HCT116 (cell line): ENCODE data around the gene ADAMTS15. TPM values are rescaled to one million over a fixed set of nuclear protein-coding genes. Genes with fewer than 3 reads are reported as not detected.

Experiments
- ATAC-seq: fragments of 200-7000 bp; cut with Tn5 transposase; 2 replicates; pipeline ENCODE4 v1.9.1; 2020; ENCODE audit warnings: mild to moderate bottlenecking, moderate library complexity
- BruUV-seq: library from RNA; stranded (reverse); fragments of 400-500 nt; replicated peaks from 2 replicates; lab custom pipeline; 2021; lab: Mats Ljungman, UMichigan
- CTCF ChIA-PET: fragments of 300-600 bp; sonication (Branson Sonifier 250); formaldehyde crosslinking; loops from one replicate; lab custom pipeline; 2021; ENCODE audit warnings: antibody characterized with exemption; lab: Charles Lee
- POLR2A ChIA-PET: fragments of 300-600, 350-600 bp; sonication (Branson Sonifier 250); formaldehyde crosslinking; loops from one replicate; lab custom pipeline; 2021; ENCODE audit warnings: antibody characterized with exemption; lab: Charles Lee
- RAD21 ChIA-PET, 2 experiments: fragments of 300-600 bp; sonication (Branson Sonifier 250); formaldehyde crosslinking; loops; one replicate each; lab custom pipeline; 2023; ENCODE audit warnings: low total read pairs in 2 of 2; ENCODE audit not compliant: uncharacterized antibody in 2 of 2, unreplicated experiment in 2 of 2, low non-redundant PET in 1 of 2; lab: Charles Lee
- DNase-seq: peaks from one replicate; pipeline ENCODE4 v3.0.0-alpha.2; 2010; ENCODE audit warnings: low read depth, low spot score
- H2AFZ ChIP-seq: fragments of 200-600 bp; shearing (Covaris generic), sonication (generic); 2 replicates; pipeline ENCODE4 v1.6.1; 2017; ENCODE audit warnings: low read depth, mixed run types, mixed read lengths, antibody characterized with exemption, low read length; ENCODE audit not compliant: poor library complexity, severe bottlenecking
- H3K27ac ChIP-seq: 2 replicates; pipeline ENCODE4 v1.5.1; 2012; ENCODE audit warnings: low read depth, low read length
- H3K27me3 ChIP-seq: fragments of 200-600 bp; sonication (generic); 2 replicates; pipeline ENCODE4 v1.6.1; 2016; ENCODE audit warnings: mixed run types, low read length, mixed read lengths; ENCODE audit not compliant: insufficient read depth
- H3K36me3 ChIP-seq, 2 experiments: fragments of 200-500 bp in 1 of 2; fragments of 200-600 bp in 1 of 2; sonication (Bioruptor generic) in 1 of 2; sonication (generic) in 1 of 2; 2 replicates each; pipeline versions ENCODE4 v1.5.1 to v1.6.1; 2014 to 2016; ENCODE audit warnings: low read length in 2 of 2, inconsistent platforms in 1 of 2, mixed read lengths in 1 of 2, mixed run types in 1 of 2; ENCODE audit not compliant: insufficient read depth in 2 of 2, control insufficient read depth in 1 of 2
- H3K4me1 ChIP-seq, 2 experiments: fragments of 200-600 bp in 1 of 2; sonication (generic) in 1 of 2; 2 replicates each; pipeline versions ENCODE4 v1.5.1 to v1.6.1; 2012 to 2017; ENCODE audit warnings: low read length in 2 of 2, inconsistent platforms in 1 of 2, mild to moderate bottlenecking in 1 of 2, mixed read lengths in 1 of 2, mixed run types in 1 of 2, moderate library complexity in 1 of 2; ENCODE audit not compliant: insufficient read depth in 2 of 2, control insufficient read depth in 1 of 2
- H3K4me2 ChIP-seq: fragments of 200-600 bp; sonication (generic); 2 replicates; pipeline ENCODE4 v1.6.1; 2017; ENCODE audit warnings: mixed run types, low read length, mixed read lengths
- H3K4me3 ChIP-seq, 2 experiments: fragments of 200-600 bp in 1 of 2; sonication (generic) in 1 of 2; replicated peaks in 1 of 2; 2 replicates each; pipeline ENCODE4 v1.5.1; 2011 to 2016; ENCODE audit warnings: low read length in 2 of 2, control low read depth in 1 of 2, low read depth in 1 of 2, mild to moderate bottlenecking in 1 of 2, mixed read lengths in 1 of 2, mixed run types in 1 of 2
- H3K79me2 ChIP-seq: fragments of 200-600 bp; sonication (generic); 2 replicates; pipeline ENCODE4 v1.6.1; 2017; ENCODE audit warnings: mild to moderate bottlenecking, mixed run types, low read length, moderate library complexity, mixed read lengths; ENCODE audit not compliant: insufficient read depth
- H3K9ac ChIP-seq: fragments of 200-600 bp; sonication (generic); 2 replicates; pipeline ENCODE4 v1.6.1; 2016; ENCODE audit warnings: low read length, mixed read lengths
- H3K9me2 ChIP-seq: fragments of 200-600 bp; sonication (generic), shearing (Covaris generic); 2 replicates; pipeline ENCODE4 v1.6.1; 2017; ENCODE audit warnings: mixed run types, mild to moderate bottlenecking, moderate library complexity; ENCODE audit not compliant: insufficient read depth
- H3K9me3 ChIP-seq, 2 experiments: fragments of 200-500 bp in 1 of 2; fragments of 200-600 bp in 1 of 2; sonication (Bioruptor generic) in 1 of 2; sonication (generic) in 1 of 2; 2 replicates each; pipeline ENCODE4 v1.6.1; 2014 to 2017; ENCODE audit warnings: low read length in 2 of 2, mixed read lengths in 2 of 2, inconsistent platforms in 1 of 2, low read depth in 1 of 2, mild to moderate bottlenecking in 1 of 2, mixed run types in 1 of 2, moderate library complexity in 1 of 2; ENCODE audit not compliant: control insufficient read depth in 1 of 2, insufficient read depth in 1 of 2
- H4K20me1 ChIP-seq: fragments of 200-600 bp; sonication (generic), shearing (Covaris generic); 2 replicates; pipeline ENCODE4 v1.6.1; 2017; ENCODE audit warnings: mixed run types, mild to moderate bottlenecking, moderate library complexity; ENCODE audit not compliant: insufficient read depth
- CEBPB ChIP-seq: IDR thresholded peaks from 2 replicates; pipeline ENCODE4 v1.6.1; 2012; ENCODE audit warnings: low read depth
- CTCF ChIP-seq, 3 experiments: fragments of 200-600 bp in 1 of 3; sonication (generic) in 1 of 3; IDR thresholded peaks in 2 of 3; conservative IDR thresholded peaks in 1 of 3; 2 replicates each; pipeline ENCODE4 v1.5.1; 2012 to 2017; ENCODE audit warnings: low read depth in 2 of 3, low read length in 2 of 3, antibody characterized with exemption in 1 of 3, borderline replicate concordance in 1 of 3, control low read depth in 1 of 3, mild to moderate bottlenecking in 1 of 3, mixed read lengths in 1 of 3, mixed run types in 1 of 3, moderate library complexity in 1 of 3; ENCODE audit not compliant: insufficient read depth in 1 of 3
- ELF1 ChIP-seq: IDR thresholded peaks from 2 replicates; pipeline ENCODE4 v1.6.1; 2012; ENCODE audit warnings: low read depth, borderline replicate concordance
- EZH2 ChIP-seq: fragments of 200-600 bp; sonication (generic); IDR thresholded peaks from 2 replicates; pipeline ENCODE4 v1.6.1; 2017; ENCODE audit warnings: antibody characterized with exemption, mixed run types
- EZH2phosphoT487 ChIP-seq: fragments of 200-600 bp; IDR thresholded peaks from 2 replicates; pipeline ENCODE4 v1.6.1; 2018; ENCODE audit warnings: antibody characterized with exemption, borderline replicate concordance
- FOSL1 ChIP-seq: IDR thresholded peaks from 2 replicates; pipeline ENCODE4 v1.6.1; 2012; ENCODE audit warnings: low read depth
- JUND ChIP-seq: IDR thresholded peaks from 2 replicates; pipeline ENCODE4 v1.6.1; 2012
- POLR2A ChIP-seq: IDR thresholded peaks from 2 replicates; pipeline ENCODE4 v1.7.0; 2011; ENCODE audit warnings: borderline replicate concordance; ENCODE audit not compliant: insufficient read depth, insufficient read length; ENCODE audit errors: extremely low read depth
- POLR2AphosphoS5 ChIP-seq: IDR thresholded peaks from 2 replicates; pipeline ENCODE4 v1.6.1; 2011; ENCODE audit warnings: mild to moderate bottlenecking, low read depth, low read length, moderate library complexity
- SIN3A ChIP-seq: IDR thresholded peaks from 2 replicates; pipeline ENCODE4 v1.6.1; 2012; ENCODE audit warnings: low read depth
- SP1 ChIP-seq: IDR thresholded peaks from 2 replicates; pipeline ENCODE4 v1.6.1; 2012; ENCODE audit warnings: low read depth
- SRF ChIP-seq: IDR thresholded peaks from 2 replicates; pipeline ENCODE4 v1.6.1; 2012; ENCODE audit warnings: low read depth
- TCF7L2 ChIP-seq: IDR thresholded peaks from 2 replicates; pipeline ENCODE4 v1.7.0; 2011; ENCODE audit warnings: borderline replicate concordance, inconsistent platforms; ENCODE audit not compliant: insufficient read depth, insufficient read length; ENCODE audit errors: extremely low read depth
- YY1 ChIP-seq: IDR thresholded peaks from 2 replicates; pipeline ENCODE4 v1.6.1; 2011; ENCODE audit warnings: low read length, low read depth, moderate library complexity, mild to moderate bottlenecking; ENCODE audit not compliant: insufficient replicate concordance; ENCODE audit errors: extremely low read depth
- ZBTB33 ChIP-seq: IDR thresholded peaks from 2 replicates; pipeline ENCODE4 v1.6.1; 2011; ENCODE audit warnings: mild to moderate bottlenecking, low read length, moderate library complexity; ENCODE audit not compliant: insufficient replicate concordance; ENCODE audit errors: extremely low read depth
- intact Hi-C: fragments of 100-400 bp; cut with micrococcal nuclease; formaldehyde crosslinking; loops from 2 replicates; pipeline ENCODE4 v1.10.0; 2022
- total RNA-seq: library from RNA; stranded (reverse); gene quantifications from one replicate; pipeline ENCODE4 v1.2.1, GENCODE V29; 2021; ENCODE audit not compliant: unreplicated experiment

Gene ADAMTS15
- total RNA-seq, 1 experiment from 2014 or later: 0.44 TPM

GRCh38 chr11:130523166-130523565, 74.7 kb downstream of the ADAMTS15 start:
- BruUV-seq: no TSS peak
- Histone ChIP-seq H2AFZ (no peak overlapping the region), H3K9ac (no peak overlapping the region)

GRCh38 chr11:130523609-130524008, 75.2 kb downstream of the ADAMTS15 start:
- no peak for TF ChIP-seq POLR2AphosphoS5
- no peak for TF ChIP-seq CTCF (IDR thresholded peaks at IDR 0.05 in 2 of 3, conservative IDR thresholded peaks at IDR 0.05 in 1 of 3; ENCODE audit: borderline replicate concordance in 1 of 3, insufficient read depth in 1 of 3, low read depth in 2 of 3, low read length in 2 of 3)
- no peak for TF ChIP-seq YY1
- TF ChIP-seq SIN3A: no peak
- TF ChIP-seq SRF: no peak
- no peak for TF ChIP-seq EZH2
- no peak for TF ChIP-seq CEBPB
- TF ChIP-seq POLR2A: no peak
- no peak for TF ChIP-seq ZBTB33
- TF ChIP-seq JUND: no peak
- TF ChIP-seq TCF7L2: no peak
- no peak for TF ChIP-seq SP1
- no peak for TF ChIP-seq ELF1
- TF ChIP-seq FOSL1: no peak
- TF ChIP-seq, all 23 proteins: peak for 0
- POLR2A ChIA-PET: no interaction called here

More at GRCh38 chr11:130523166-130523565, 74.7 kb downstream of the ADAMTS15 start:
- H3K4me1 ChIP-seq: peaks cover 2 to 11% of the 10 kb centered on the region in 2 experiments; a peak in 3 of 4 replicates
- ATAC-seq (no peak), DNase-seq (no peak)
- ChIA-PET CTCF (no interaction called here), POLR2A (no interaction called here), RAD21 (no interaction called here)
- no peaks in the 10 kb centered on the region for H3K27me3 ChIP-seq
- no peak overlapping the region for H3K4me2 ChIP-seq
- H3K9me3 ChIP-seq: no peaks in the 10 kb centered on the region
- H3K27ac ChIP-seq: no peak overlapping the region
- intact Hi-C loops: no loop called here
- no peak overlapping the region for H3K4me3 ChIP-seq
- TF ChIP-seq EZH2phosphoT487 (no peak), SP1 (no peak), JUND (no peak), ELF1 (no peak)
- no peaks in the 10 kb centered on the region for H3K36me3 ChIP-seq
- H3K79me2 ChIP-seq: no peaks in the 10 kb centered on the region
- no peaks in the 10 kb centered on the region for H4K20me1 ChIP-seq
- no peaks in the 10 kb centered on the region for H3K9me2 ChIP-seq

More at GRCh38 chr11:130523609-130524008, 75.2 kb downstream of the ADAMTS15 start:
- Histone ChIP-seq H3K79me2 (no peaks in the 10 kb centered on the region), H3K27me3 (no peaks in the 10 kb centered on the region), H3K27ac (no peak overlapping the region), H3K9me3 (no peaks in the 10 kb centered on the region), H3K9ac (no peak overlapping the region), H3K4me1 (peaks cover 2 to 11% of the 10 kb centered on the region in 2 experiments; a peak in 3 of 4 replicates), H2AFZ (no peak overlapping the region), H4K20me1 (no peaks in the 10 kb centered on the region), H3K4me2 (no peak overlapping the region), H3K36me3 (no peaks in the 10 kb centered on the region), H3K9me2 (no peaks in the 10 kb centered on the region), H3K4me3 (no peak overlapping the region)
- ATAC-seq (no peak), DNase-seq (no peak)
- no TSS peak for BruUV-seq
- CTCF ChIA-PET: no interaction called here
- RAD21 ChIA-PET: no interaction called here
- intact Hi-C loops: no loop called here
